Measurements from ENCODE around the gene UNC13C. TPM values are rescaled to one million over a fixed set of nuclear protein-coding genes. Genes with fewer than 3 reads are reported as not detected.

UNC13C gene
- total RNA-seq, 1 donor: 0.81 TPM

DNA sequence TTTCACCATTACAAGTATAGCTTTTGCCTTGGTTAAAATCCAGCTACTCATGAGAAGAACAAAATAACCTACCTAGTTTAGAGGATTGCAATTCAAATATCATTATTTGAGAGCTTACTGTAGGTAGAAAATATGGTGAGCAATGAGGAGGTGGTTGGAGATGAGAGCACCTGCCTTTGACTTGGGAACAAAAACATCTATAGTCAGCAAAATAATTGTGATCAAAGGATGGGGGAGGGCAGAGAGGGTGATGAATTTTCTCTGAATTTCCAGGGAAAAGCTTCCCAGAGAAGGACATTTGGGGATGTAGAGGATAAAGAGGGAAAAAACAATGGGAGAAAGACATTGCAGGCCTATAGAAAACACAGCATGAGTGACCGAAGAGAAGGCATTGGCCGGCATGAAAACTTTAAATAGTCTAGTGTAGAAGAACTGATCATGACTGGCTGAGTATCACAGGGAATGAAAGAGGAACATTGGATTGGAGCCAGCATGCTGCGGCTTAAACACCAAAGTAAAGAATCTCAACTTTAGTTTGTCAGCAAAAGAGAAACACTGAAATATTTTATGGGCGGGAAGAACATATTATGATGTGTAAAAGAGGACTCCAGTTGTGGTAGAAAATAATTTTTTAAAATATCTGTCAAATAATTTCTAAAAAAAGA is 581.3 kb downstream of the UNC13C start:
- no peak for DNase-seq (ENCODE audit: low read depth)
- H3K4me3 ChIP-seq (ENCODE audit: low read depth, low read length): no peak overlapping the region
- TF ChIP-seq CTCF (IDR thresholded peaks at IDR 0.05; ENCODE audit: insufficient read depth, low read length): no peak

DNA sequence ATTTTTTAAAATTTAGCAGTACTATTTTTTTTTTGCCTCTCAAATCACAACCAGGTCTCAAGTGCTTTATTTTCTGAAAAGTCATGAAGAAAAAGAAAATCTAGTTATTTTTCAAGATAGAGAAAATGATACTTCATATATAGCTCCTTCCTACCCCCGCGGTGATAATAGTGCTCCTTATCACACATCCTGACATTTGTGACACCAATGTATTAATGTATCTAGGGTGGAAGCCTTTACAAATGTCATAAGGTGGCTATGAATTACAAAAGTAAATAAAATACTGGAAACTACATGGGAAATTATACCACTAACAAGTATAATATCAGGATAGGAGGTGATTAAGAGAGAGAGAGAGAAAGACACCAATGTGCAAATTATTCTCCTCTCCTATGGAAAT is 582.2 kb downstream of the UNC13C start:
- DNase-seq (ENCODE audit: low read depth): no peak
- H3K4me3 ChIP-seq (ENCODE audit: low read depth, low read length): no peak overlapping the region
- no peak for TF ChIP-seq CTCF (IDR thresholded peaks at IDR 0.05; ENCODE audit: insufficient read depth, low read length)

GRCh38 chr15:54564166-54564565 is 585.9 kb downstream of the UNC13C start:
- no peak for TF ChIP-seq CTCF (IDR thresholded peaks at IDR 0.05; ENCODE audit: insufficient read depth, low read length)
- no peak overlapping the region for H3K4me3 ChIP-seq (ENCODE audit: low read depth, low read length)
- DNase-seq (ENCODE audit: low read depth): no peak

DNA sequence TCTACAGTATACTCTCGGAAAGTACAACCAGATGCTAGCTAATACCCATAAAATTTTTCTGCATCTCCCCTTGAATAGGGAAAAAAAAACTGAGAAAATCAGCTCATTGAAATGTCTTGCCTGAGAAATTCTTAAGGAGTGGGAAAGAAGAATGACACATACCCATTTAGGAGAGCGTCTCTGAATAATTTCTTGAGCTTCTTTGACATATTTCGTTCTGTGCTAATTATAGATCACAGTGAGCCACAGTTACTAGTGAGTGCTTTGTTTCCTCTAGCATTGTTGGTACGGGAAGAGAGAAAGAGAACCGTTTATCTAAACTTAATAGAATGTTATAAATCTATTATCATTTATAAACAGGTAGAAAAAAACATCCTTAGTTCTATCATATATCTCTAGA is 588.4 kb downstream of the UNC13C start:
- no peak for TF ChIP-seq CTCF (IDR thresholded peaks at IDR 0.05; ENCODE audit: insufficient read depth, low read length)
- DNase-seq (ENCODE audit: low read depth): no peak
- H3K4me3 ChIP-seq (ENCODE audit: low read depth, low read length): no peak overlapping the region

- DNase-seq (ENCODE audit: low read depth): no peak
- no peak for TF ChIP-seq CTCF (IDR thresholded peaks at IDR 0.05; ENCODE audit: insufficient read depth, low read length)
- H3K4me3 ChIP-seq (ENCODE audit: low read depth, low read length): no peak overlapping the region
These were observed 589.3 kb downstream of the UNC13C start for GRCh38 chr15:54567408-54568035.

- no peak for TF ChIP-seq CTCF (IDR thresholded peaks at IDR 0.05; ENCODE audit: insufficient read depth, low read length)
- DNase-seq (ENCODE audit: low read depth): no peak
- H3K4me3 ChIP-seq (ENCODE audit: low read depth, low read length): no peak overlapping the region
These were observed 590.1 kb downstream of the UNC13C start for GRCh38 chr15:54568381-54568780.
